K562 (cell line): Measurements from ENCODE around the gene DDOST. TPM values are rescaled to one million over a fixed set of nuclear protein-coding genes. Genes with fewer than 3 reads are reported as not detected.

Experiments used
- AFF1 ChIP-seq, 2 experiments: fragments of 450-650 bp; IDR thresholded peaks; 2 replicates each; pipeline ENCODE4 v1.6.1; 2018; ENCODE audit warnings: mild to moderate bottlenecking in 2 of 2, low read depth in 1 of 2; ENCODE audit not compliant: partially characterized antibody in 2 of 2
- CBX3 ChIP-seq, 2 experiments: IDR thresholded peaks; 1 replicate in 1 of 2; 2 replicates in 1 of 2; pipeline ENCODE4 v1.6.1; 2012; ENCODE audit warnings: inconsistent platforms in 2 of 2, low read length in 2 of 2, borderline replicate concordance in 1 of 2, control low read depth in 1 of 2
- CEBPB ChIP-seq: fragments of 450-650 bp; IDR thresholded peaks from 2 replicates; pipeline ENCODE4 v1.6.1; 2016; ENCODE audit warnings: missing genetic modification characterization, missing compliant biosample characterization
- E2F3 ChIP-seq: fragments of 250-450 bp; sonication (Bioruptor Pico); IDR thresholded peaks from 2 replicates; pipeline ENCODE4 v1.4.0; 2020; ENCODE audit warnings: mild to moderate bottlenecking
- HCFC1 ChIP-seq: IDR thresholded peaks from 2 replicates; pipeline ENCODE4 v1.6.1; 2012; ENCODE audit warnings: low read depth, low read length, improper control_type of control experiment
- HSF4 ChIP-seq: fragments of 250-450 bp; sonication (Bioruptor Pico); IDR thresholded peaks from 2 replicates; pipeline ENCODE4 v2.1.2; 2022; ENCODE audit warnings: mild to moderate bottlenecking, moderate library complexity, borderline replicate concordance
- NFIX ChIP-seq: fragments of 250-450 bp; sonication (Bioruptor Pico); IDR thresholded peaks from 2 replicates; pipeline ENCODE4 v1.4.0; 2020; ENCODE audit warnings: low read depth, mild to moderate bottlenecking, moderate library complexity
- NR3C1 ChIP-seq: sonication (generic); formaldehyde crosslinking; IDR thresholded peaks from 2 replicates; pipeline ENCODE4 v1.8.1; 2022; ENCODE audit warnings: missing genetic modification reagents
- RAD51 ChIP-seq: fragments of 450-650 bp; IDR thresholded peaks from 2 replicates; pipeline ENCODE4 v1.7.1; 2016; ENCODE audit warnings: low read depth, mild to moderate bottlenecking, borderline replicate concordance
- SFPQ ChIP-seq: fragments of 200-400 bp; formaldehyde crosslinking; IDR thresholded peaks from 2 replicates; pipeline ENCODE4 v1.6.1; 2017; ENCODE audit warnings: mild to moderate bottlenecking, low read depth, low read length, moderate library complexity
- SMC3 ChIP-seq: conservative IDR thresholded peaks from 2 replicates; pipeline ENCODE4 v1.6.1; 2011; ENCODE audit warnings: low read depth, low read length, improper control_type of control experiment; ENCODE audit not compliant: insufficient read depth
- ZNF12 ChIP-seq: sonication (generic); formaldehyde crosslinking; IDR thresholded peaks from 2 replicates; pipeline ENCODE4 v1.4.0; 2020; ENCODE audit warnings: mild to moderate bottlenecking, missing genetic modification reagents
- ZNF143 ChIP-seq: sonication (generic); formaldehyde crosslinking; IDR thresholded peaks from 2 replicates; pipeline ENCODE4 v1.9.0; 2022; ENCODE audit warnings: mild to moderate bottlenecking, missing genetic modification reagents
- ZNF324 ChIP-seq: fragments of 250-450 bp; sonication (Bioruptor Pico); IDR thresholded peaks from 2 replicates; pipeline ENCODE4 v1.4.0; 2020; ENCODE audit warnings: mild to moderate bottlenecking
- polyA plus RNA-seq, 8 experiments: library from polyadenylated mRNA; depleted of rRNA in 4 of 8; stranded (reverse) in 5 of 8; unstranded in 3 of 8; fragments of >200 nt; fragmentation: Nextera tagmentation in 2 of 8; fragmentation: Illumina TruSeq in 1 of 8; extraction: Ambion mirVana in 2 of 8; extraction: Trizol in 1 of 8; gene quantifications; 2 replicates each; pipeline versions ENCODE4 v1.2.1 to v1.2.3, GENCODE V29; 2011 to 2014; ENCODE audit warnings: inconsistent platforms in 1 of 8, missing spikeins in 1 of 8
- total RNA-seq, 7 experiments: library from RNA; depleted of rRNA in 6 of 7; stranded (reverse); fragments of >200 nt in 6 of 7; fragmentation: Illumina TruSeq in 2 of 7; extraction: Trizol in 2 of 7; gene quantifications; 2 replicates each; pipeline versions ENCODE4 v1.2.1 to v1.2.3, GENCODE V29; 2011 to 2021; ENCODE audit warnings: low replicate concordance in 1 of 7

Gene DDOST
- total and polyA plus RNA-seq, 9 of the 15 experiments (the other 6 are each of a cell fraction or from before 2014, with no cell fraction given): 173 to 306 (median 222) TPM

- TF ChIP-seq ZNF324 (CRISPR knock-in tag): no peak
- TF ChIP-seq SMC3: no peak
- no peak for TF ChIP-seq HSF4 (CRISPR knock-in tag)
- TF ChIP-seq ZNF12 (CRISPR knock-in tag): no peak
- TF ChIP-seq RAD51: peak; percentile 80
- peak in 1 of 2 experiments; percentile 72; a peak in 2 of 3 replicates for TF ChIP-seq CBX3 (IDR thresholded peaks at IDR 0.05; ENCODE audit: borderline replicate concordance in 1 of 2, low read length in 2 of 2)
- TF ChIP-seq ZNF143 (CRISPR knock-in tag): peak; percentile 63
- TF ChIP-seq SFPQ: no peak
- no peak for TF ChIP-seq NR3C1 (CRISPR knock-in tag)
- peak; percentile 71 for TF ChIP-seq HCFC1
- 0 out of 2 replicates have a peak, but pooled peaks have one; percentile 28 for TF ChIP-seq CEBPB (tag)
- TF ChIP-seq E2F3 (CRISPR knock-in tag): no peak
- TF ChIP-seq NFIX (CRISPR knock-in tag): no peak
- peak in 1 of 2 experiments; percentile 82 for TF ChIP-seq AFF1 (IDR thresholded peaks at IDR 0.05; ENCODE audit: low read depth in 1 of 2, partially characterized antibody in 2 of 2)
These were observed 57.4 kb downstream of the DDOST start (continued) for GRCh38 chr1:20603504-20604464.
